Motor neuron (in vitro differentiated cells): ENCODE measurements around the gene TKT. TPM values are rescaled to one million over a fixed set of nuclear protein-coding genes. Genes with fewer than 3 reads are reported as not detected.
A peak's percentile ranks its signal among the peaks of the same experiment; 100 is the strongest.

Source experiments
- ATAC-seq, 8 experiments: fragments of 200-7000 bp; cut with Tn5 transposase; replicated peaks in 6 of 8; 2 replicates each; pipeline ENCODE4 v1.8.0; 2021; ENCODE audit warnings: mild to moderate bottlenecking in 8 of 8, moderate library complexity in 8 of 8
- H3K27ac ChIP-seq, 2 donors: fragments of 250-450 bp; sonication (Bioruptor Pico); 2 replicates each; pipeline ENCODE4 v1.9.0; 2021; ENCODE audit warnings: antibody characterized with exemption in 2 of 2, mild to moderate bottlenecking in 2 of 2, moderate library complexity in 1 of 2
- H3K4me1 ChIP-seq, 2 donors: fragments of 250-450 bp; sonication (Bioruptor Pico); replicated peaks in 1 of 2; 2 replicates each; pipeline ENCODE4 v1.6.1; 2021; ENCODE audit warnings: antibody characterized with exemption in 2 of 2, mild to moderate bottlenecking in 2 of 2, moderate library complexity in 1 of 2
- H3K4me3 ChIP-seq, 5 donors: fragments of 250-450 bp; sonication (Bioruptor Pico); 2 replicates each; pipeline ENCODE4 v1.9.0; 2021; ENCODE audit warnings: antibody characterized with exemption in 5 of 5, mild to moderate bottlenecking in 5 of 5, moderate library complexity in 4 of 5
- WGBS, 10 experiments: fragments of 450-650 bp; shearing (Covaris generic); methylation state at CpG; one replicate each; pipeline ENCODE4 v1.0.0; 2022; 5-methylcytosine and 5-hydroxymethylcytosine counted together
- in situ Hi-C, 9 experiments: fragments of 400-800 bp; cut with MboI; loops; one replicate each; pipeline ENCODE4 v1.15.0; 2021; ENCODE audit warnings: low sequenced_read_pairs in 9 of 9, low pct_unique_long_range_greater_than_20kb in 2 of 9; ENCODE audit not compliant: unreplicated experiment in 9 of 9
- total RNA-seq, 8 experiments: library from RNA; unstranded; fragments of 300-600 nt; gene quantifications; 2 replicates each; pipeline versions ENCODE4 v1.2.3 to v1.2.4, GENCODE V29; 2022

TKT gene
- total RNA-seq, 8 experiments from 2014 or later: 87.0 to 697 (median 139) TPM

DNA sequence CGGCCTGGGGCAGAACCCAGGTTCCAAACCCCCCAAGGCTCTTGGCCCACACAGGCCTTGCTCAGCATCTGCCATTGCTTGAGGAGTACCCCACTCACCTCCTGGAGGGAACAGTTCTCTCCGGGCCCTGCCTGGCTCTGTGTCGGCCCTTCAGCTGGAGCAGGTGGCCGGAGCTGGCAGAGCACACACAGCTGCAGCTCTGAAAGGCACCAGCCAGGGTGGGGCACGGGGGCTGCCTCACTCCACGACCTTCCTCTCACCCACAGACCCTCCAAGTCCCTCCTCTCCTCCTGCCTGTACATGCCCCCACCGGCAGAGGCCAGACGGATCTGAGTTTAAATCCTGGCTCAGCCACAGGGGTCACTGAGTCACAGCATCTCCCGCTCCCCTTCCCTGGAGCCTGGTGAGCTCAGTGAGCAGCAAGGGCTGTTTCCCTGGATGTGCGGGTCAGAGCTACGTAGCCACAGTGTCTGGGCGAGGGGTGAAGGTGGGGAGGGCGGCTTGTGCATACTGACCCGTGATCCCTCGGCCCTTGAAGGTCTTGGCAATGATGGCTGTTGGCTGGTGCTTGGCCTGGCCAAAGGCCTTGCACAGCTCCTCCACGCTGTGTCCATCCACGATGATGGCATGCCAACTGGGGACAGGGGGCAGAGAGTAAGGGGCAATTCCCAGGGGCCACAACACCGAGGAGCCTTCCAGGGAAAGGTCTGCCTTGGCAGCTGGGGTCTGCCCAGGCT, 23.0 kb downstream of the TKT start:
- Histone ChIP-seq H3K4me3 (no peak overlapping the region), H3K4me1 (peaks cover 0 to 5% of the 10 kb centered on the region in 2 donors), H3K27ac (no peak overlapping the region)
- WGBS, 10 experiments: 56 to 100% (median 83%) methylated on average over 1 to 10 of the region's 18 CpGs; no CpG with 5 or more reads in 3 of the 10 experiments
- ATAC-seq: peak in 1 of 8 experiments; percentile 8
- in situ Hi-C loops: no loop called here

DNA sequence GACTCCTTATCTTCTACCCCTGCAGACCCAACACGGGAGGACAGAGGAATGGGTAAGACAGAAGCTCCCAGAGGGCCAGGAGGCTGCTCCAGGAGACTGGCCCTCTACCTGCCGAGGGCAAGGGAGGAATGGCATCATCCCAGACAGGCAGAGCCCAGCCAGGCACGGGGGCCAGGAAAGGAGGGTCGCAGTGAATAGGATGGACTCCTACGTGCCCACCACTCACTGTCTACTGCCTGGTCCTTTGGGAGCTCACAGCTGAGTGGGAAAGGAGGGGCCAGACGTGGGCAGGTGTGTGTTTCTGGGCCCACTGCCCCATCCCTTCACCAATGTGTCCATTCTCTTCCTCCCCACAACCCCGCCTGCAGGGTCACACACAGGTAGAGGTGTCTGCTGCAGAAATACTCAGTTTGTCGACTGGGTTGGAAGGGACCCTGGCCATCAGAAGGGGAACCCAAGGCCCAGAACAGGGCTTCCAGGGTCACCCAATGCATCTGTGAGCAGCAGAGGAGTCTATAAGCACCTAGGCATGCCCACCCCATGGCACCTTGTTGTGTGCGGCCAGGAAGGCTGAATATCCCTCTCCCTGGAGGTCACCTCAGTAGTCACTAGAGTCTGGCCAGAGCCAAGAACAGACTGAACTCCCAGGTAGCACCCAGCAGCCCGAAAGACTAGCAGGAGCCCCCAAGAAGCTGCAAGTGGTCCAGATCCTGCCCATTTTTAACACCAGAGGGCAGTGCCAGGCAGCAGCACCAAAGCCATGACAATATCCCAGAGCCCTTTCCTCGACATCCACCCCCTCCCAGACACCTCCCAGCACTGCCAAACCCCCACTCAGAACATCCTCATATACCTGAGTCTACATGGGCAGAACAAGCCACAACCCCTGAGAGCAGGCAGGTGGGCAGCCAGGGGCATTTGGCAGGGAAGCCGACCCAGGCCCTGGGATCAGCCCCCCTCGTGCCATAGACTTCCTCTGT, 24.0 kb downstream of the TKT start:
- ATAC-seq: no peak
- Histone ChIP-seq H3K4me1 (peaks cover 0 to 5% of the 10 kb centered on the region in 2 donors), H3K27ac (no peak overlapping the region), H3K4me3 (no peak overlapping the region)
- 69 to 100% (median 100%) methylated on average over 1 to 4 of the region's 13 CpGs; no CpG with 5 or more reads in 5 of the 10 experiments for WGBS, 10 experiments
- in situ Hi-C loops: no loop called here

DNA sequence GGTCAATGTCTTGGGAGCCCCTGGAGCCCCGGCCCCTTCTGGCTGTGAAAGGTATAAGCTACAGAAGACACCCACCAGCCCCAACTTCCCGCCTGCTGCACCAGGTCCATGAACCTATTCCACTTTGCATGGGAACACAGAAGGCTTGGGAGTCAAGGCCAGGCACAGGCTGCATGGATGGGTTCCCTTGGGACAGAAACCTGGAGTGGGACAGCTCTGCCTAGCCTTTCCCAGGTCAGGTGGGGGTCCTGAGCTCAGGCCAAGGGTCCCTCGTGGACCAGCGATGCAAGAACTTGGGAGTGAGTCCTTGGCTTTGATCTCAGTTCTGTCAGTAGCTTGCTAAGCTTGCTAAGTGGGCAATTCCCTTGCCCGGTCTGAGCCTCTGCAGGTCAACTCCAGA, 25.0 kb downstream of the TKT start:
- in situ Hi-C loops: no loop called here
- WGBS, 10 experiments: 80 to 100% (median 92%) methylated on average over 1 to 2 of the region's 5 CpGs; no CpG with 5 or more reads in 7 of the 10 experiments
- no peak for ATAC-seq
- no peaks in the 10 kb centered on the region for H3K4me1 ChIP-seq
- no peak overlapping the region for H3K4me3 ChIP-seq
- H3K27ac ChIP-seq: no peak overlapping the region

DNA sequence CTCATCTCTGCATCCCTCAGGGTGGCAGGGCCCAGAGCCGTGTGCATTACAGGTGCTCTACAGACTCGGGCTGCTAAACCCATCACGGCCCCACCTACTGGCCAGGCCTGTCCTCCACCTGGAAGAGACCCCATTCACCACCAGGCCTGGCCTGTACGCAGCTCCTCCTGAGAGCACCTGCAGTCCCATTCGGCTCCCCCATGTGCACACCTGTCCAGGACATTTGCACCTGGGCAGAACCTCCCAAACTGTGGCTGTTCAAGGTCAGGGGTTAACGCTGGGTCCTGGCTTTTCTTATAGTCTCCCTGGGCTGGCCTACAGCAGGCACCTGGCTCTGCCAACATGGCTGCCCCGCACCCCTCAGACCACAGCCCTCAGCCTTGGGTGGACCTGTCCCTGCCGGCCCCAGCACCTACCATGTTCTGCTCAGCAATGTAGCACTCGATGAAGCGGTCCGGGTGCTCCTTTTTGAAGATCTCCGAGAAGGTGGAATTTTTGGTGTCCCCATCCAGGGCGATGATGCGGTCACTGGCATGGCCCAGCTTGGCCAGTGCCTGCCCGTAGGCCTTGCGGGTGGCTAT, 25.7 kb downstream of the TKT start:
- Histone ChIP-seq H3K4me1 (no peaks in the 10 kb centered on the region), H3K27ac (no peak overlapping the region), H3K4me3 (no peak overlapping the region)
- peak in 1 of 8 experiments; percentile 7 for ATAC-seq
- in situ Hi-C loops: no loop called here
- 74 to 97% (median 96%) methylated on average over 5 to 13 of the region's 16 CpGs; no CpG with 5 or more reads in 7 of the 10 experiments for WGBS, 10 experiments

DNA sequence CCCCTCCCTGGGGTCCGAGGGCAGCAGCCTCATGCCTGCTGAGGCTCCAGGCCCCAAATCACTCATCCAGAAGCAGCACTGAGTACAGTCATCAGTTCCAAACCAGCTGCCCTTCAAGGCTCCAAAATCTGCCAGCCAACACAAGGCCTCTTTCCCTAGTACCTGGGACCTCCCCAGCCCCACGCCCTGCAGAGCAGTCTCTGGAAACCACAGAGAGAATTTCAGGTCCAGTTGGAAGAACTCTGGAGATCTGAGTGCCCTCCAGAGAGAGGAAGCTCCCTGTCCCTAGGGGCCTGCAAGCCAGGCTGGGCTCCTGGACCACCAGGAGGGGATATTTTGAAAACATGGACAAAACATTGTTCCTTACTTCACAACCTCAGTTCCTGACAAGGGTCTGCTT, 26.2 kb downstream of the TKT start:
- no peak overlapping the region for H3K4me3 ChIP-seq
- no peak for ATAC-seq
- no peaks in the 10 kb centered on the region for H3K4me1 ChIP-seq
- no peak overlapping the region for H3K27ac ChIP-seq
- WGBS, 10 experiments: 83 to 100% methylated on average over 1 to 2 of the region's 2 CpGs; no CpG with 5 or more reads in 8 of the 10 experiments
- in situ Hi-C loops: no loop called here

DNA sequence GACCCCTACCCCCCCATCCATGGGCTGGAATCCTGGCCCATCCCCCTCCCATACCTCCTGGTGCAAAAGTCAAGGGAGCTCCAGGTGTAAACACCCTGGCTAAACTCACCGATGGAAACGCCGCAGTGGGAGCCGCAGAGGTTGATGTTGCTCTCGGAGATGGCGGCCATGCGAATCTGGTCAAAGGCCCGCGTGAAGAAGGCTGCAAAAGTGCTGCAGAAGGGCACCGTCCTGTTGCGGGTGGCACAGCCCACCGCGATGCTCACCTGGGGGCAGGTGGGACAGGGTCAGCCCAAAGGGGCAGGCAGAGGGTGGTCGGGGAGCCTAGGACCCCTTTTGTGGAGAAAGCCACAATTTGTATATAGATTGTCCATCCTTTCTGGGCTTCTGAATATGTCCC, 26.7 kb downstream of the TKT start:
- in situ Hi-C loops: no loop called here
- Histone ChIP-seq H3K4me1 (no peaks in the 10 kb centered on the region), H3K4me3 (no peak overlapping the region), H3K27ac (no peak overlapping the region)
- 100% methylated on average over 1 to 2 of the region's 14 CpGs; no CpG with 5 or more reads in 8 of the 10 experiments for WGBS, 10 experiments
- no peak for ATAC-seq

DNA sequence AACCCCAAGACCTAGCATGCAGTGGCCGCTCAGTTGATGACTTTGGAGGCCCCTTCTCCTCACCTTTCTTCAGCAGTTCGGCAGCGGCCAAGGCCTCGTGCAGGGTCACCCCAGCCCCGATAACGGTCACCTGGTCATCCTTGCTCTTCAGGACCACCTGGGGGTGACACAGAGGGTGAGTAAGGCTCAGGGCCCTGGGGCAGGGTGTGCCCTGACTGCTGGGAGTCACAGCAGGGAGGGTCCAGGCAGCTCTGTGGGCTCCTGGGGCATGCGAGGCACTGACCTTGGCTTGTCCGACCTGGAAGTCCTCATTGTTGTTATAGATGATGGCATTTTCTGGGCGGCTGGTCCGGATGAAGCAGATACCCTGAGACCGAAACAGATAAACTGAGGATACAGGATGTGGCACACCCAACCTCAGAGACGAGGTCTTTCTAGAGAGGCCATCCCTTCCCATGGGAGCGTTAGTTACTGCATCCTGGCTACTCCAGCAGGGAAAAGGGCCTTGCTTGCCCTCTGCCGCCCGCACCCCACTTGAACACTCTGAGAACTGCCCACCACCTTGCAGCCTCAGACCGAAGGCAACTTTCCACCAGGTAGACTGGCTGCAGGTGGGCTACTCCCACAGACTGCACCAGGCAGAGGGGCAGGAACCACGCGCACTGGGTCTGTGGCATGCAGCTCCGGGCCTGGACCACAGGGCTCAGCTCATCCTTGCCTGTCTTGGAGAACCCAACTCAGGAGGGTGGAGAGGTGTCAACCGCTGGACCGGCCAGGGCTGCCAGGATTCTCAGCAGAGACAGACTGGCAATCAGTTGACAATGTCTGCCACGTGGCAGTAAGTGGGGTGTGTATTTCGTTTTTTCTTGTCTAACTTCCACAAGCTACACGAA, 27.6 kb downstream of the TKT start:
- 21 to 100% (median 90%) methylated on average over 2 to 11 of the region's 24 CpGs; no CpG with 5 or more reads in 6 of the 10 experiments for WGBS, 10 experiments
- Histone ChIP-seq H3K27ac (no peak overlapping the region), H3K4me1 (no peaks in the 10 kb centered on the region)

DNA sequence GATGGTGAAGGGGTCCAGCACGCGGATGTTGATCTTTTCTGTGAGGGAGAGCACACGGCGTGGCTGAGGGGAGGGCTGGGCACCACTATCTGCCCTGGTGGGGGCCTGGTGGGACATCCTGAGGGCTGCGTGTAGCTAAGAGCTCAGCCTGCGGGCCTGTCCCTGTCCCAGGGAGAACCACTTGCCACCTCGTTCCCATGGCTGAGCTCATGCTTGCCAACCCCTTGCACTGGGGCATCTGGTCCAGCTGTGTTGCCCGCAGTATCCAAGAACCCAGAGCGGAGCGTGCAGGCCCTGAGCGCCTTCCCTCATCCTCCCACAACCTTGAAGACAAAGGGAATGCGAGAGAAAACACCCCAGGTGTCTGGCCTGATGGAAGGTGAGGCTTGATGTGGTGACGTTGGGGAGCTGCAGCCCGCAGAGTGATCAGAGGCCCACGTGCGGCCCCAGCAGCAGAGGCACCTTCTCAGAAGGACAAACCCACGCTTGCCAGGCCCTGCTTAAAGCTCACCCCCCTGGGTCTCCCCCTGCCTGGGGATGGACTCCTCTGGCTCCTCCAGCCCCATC, 28.9 kb downstream of the TKT start:
- H3K4me1 ChIP-seq: no peaks in the 10 kb centered on the region
- 100% methylated on average over 3 of the region's 17 CpGs; no CpG with 5 or more reads in 9 of the 10 experiments for WGBS, 10 experiments
- H3K27ac ChIP-seq: no peak overlapping the region
- H3K4me3 ChIP-seq: no peak overlapping the region
- in situ Hi-C loops: no loop called here
- ATAC-seq: no peak

More for the DNA sequence above, 27.6 kb downstream of the TKT start:
- in situ Hi-C loops: no loop called here
- no peak overlapping the region for H3K4me3 ChIP-seq
- no peak for ATAC-seq

DNA sequence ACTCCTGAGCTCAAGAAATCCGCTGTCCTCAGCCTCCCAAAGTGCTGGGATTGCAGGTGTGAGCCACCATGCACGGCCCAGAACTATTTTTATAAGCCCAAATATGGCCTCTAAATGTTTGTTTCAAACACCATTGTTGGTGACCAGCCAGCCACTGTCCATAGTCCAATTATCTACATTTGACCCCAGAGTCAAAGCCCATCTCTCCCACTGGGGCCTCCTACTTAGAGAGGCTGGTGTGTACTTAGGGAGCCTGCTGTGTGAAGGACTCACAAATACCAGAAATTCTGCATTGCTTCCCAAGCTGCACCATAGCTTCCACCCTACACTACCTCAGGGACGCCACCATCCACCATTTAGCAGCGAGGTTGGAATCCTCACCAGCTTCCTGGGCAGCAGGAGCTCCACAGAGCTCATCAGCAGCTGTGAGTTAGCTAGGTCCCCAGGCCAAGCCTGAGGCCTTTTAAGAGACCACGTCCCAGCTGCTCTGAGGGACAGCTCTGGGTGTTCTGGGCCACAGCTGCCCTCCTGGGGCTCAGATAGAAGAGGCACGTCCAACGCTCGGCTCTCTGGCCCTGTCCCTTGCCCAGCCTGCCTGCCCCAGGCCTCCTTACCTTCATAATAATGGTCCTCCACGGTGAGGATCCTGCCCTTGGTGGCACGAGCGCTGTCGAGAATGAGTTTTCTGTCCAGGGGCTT, 29.5 kb downstream of the TKT start:
- H3K4me1 ChIP-seq: no peaks in the 10 kb centered on the region
- in situ Hi-C loops: no loop called here

DNA sequence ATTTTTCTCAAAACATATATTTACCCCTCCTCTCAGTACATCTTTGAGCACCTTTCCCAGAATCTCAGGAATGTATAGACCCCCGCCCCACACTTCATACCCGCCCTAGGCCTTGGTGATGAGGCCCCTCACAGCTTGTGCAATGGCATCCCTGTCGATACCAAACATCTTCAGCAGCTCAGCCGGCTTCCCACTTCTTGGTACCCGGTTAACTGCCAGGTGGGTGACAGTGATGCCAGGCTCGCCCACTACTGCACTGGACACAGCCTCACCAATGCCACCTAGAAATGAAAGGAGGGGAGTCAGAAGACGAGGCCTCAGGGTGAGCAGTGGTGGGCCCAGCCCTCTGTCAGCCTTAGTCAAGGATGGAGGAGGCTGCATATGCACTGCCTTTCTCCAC, 30.2 kb downstream of the TKT start:
- Histone ChIP-seq H3K4me3 (no peak overlapping the region), H3K4me1 (no peaks in the 10 kb centered on the region), H3K27ac (no peak overlapping the region)
- in situ Hi-C loops: no loop called here
- ATAC-seq: no peak
- 72 to 100% (median 93%) methylated on average over 1 to 3 of the region's 7 CpGs; no CpG with 5 or more reads in 4 of the 10 experiments for WGBS, 10 experiments

More for the DNA sequence above, 29.5 kb downstream of the TKT start:
- no peak overlapping the region for H3K4me3 ChIP-seq
- 0 to 100% (median 86%) methylated on average over 1 to 6 of the region's 12 CpGs; no CpG with 5 or more reads in 4 of the 10 experiments for WGBS, 10 experiments
- no peak overlapping the region for H3K27ac ChIP-seq
- ATAC-seq: no peak

DNA sequence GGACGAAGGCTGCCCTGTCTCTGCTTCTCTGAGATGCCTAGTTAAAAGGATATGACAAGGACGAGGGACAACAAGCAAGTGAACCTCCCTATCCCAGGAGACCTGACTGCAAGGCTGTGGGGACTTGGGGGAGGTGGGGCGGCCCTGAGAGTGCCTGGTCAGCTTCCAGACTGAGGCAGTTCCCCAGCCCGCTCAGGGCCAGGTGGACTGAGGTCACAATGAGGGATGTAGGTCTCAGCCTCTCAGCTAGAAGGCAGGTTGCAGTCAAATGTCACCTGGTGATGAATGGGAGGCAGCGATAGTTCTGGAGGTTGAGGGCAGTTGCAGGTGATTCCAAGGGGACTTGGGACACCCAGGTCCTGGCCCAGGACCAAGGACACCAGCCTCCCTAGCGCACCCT, 30.6 kb downstream of the TKT start:
- no peaks in the 10 kb centered on the region for H3K4me1 ChIP-seq
- in situ Hi-C loops: no loop called here
- no peak overlapping the region for H3K27ac ChIP-seq
- ATAC-seq: no peak
- 80 to 100% (median 94%) methylated on average over 1 to 5 of the region's 6 CpGs; no CpG with 5 or more reads in 4 of the 10 experiments for WGBS, 10 experiments
- no peak overlapping the region for H3K4me3 ChIP-seq
